ENCODE measurements around the gene C2orf76. TPM values are rescaled to one million over a fixed set of nuclear protein-coding genes. Genes with fewer than 3 reads are reported as not detected.

The C2orf76 gene
- total RNA-seq, 1 donor from 2014 or later = 12.2 TPM

- Mint-ChIP-seq H3K27ac (no peak overlapping the region), H3K27me3 (ENCODE audit: low read depth) (no peaks in the 10 kb centered on the region), H3K36me3 (peaks cover 57% of the 10 kb centered on the region), H3K9me3 (peaks cover 21% of the 10 kb centered on the region), H3K4me3 (no peak overlapping the region), H3K4me1 (peaks cover 7% of the 10 kb centered on the region)
- no peak for DNase-seq (ENCODE audit: low spot score in 2 of 2, unreplicated experiment in 2 of 2)
- no peak for TF ChIP-seq CTCF (IDR thresholded peaks at IDR 0.05; ENCODE audit: unreplicated experiment)
These were observed 6.3 kb upstream of the C2orf76 start for GRCh38 chr2:119372778-119373568.

- Mint-ChIP-seq H3K4me1 (peaks cover 12% of the 10 kb centered on the region), H3K4me3 (no peak overlapping the region), H3K27me3 (ENCODE audit: low read depth) (no peaks in the 10 kb centered on the region), H3K9me3 (peaks cover 21% of the 10 kb centered on the region), H3K36me3 (peaks cover 57% of the 10 kb centered on the region), H3K27ac (no peak overlapping the region)
- DNase-seq (ENCODE audit: low spot score in 2 of 2, unreplicated experiment in 2 of 2) = no peak
- no peak for TF ChIP-seq CTCF (IDR thresholded peaks at IDR 0.05; ENCODE audit: unreplicated experiment)
These were observed 4.5 kb upstream of the C2orf76 start for GRCh38 chr2:119371111-119371510.

GRCh38 chr2:119369845-119370244, 3.2 kb upstream of the C2orf76 start:
- H3K27ac Mint-ChIP-seq = no peak overlapping the region
- H3K36me3 Mint-ChIP-seq = peaks cover 50% of the 10 kb centered on the region
- peaks cover 13% of the 10 kb centered on the region for H3K9me3 Mint-ChIP-seq
- H3K4me1 Mint-ChIP-seq = peaks cover 24% of the 10 kb centered on the region
- no peak for DNase-seq (ENCODE audit: low spot score in 2 of 2, unreplicated experiment in 2 of 2)
- TF ChIP-seq CTCF (IDR thresholded peaks at IDR 0.05; ENCODE audit: unreplicated experiment) = no peak
- H3K27me3 Mint-ChIP-seq (ENCODE audit: low read depth) = no peaks in the 10 kb centered on the region
- H3K4me3 Mint-ChIP-seq = no peak overlapping the region

- Mint-ChIP-seq H3K4me3 (peak overlapping the region; percentile 91), H3K36me3 (peaks cover 27% of the 10 kb centered on the region), H3K4me1 (peaks cover 24% of the 10 kb centered on the region), H3K27ac (peak overlapping the region; percentile 96), H3K9me3 (no peaks in the 10 kb centered on the region), H3K27me3 (ENCODE audit: low read depth) (no peaks in the 10 kb centered on the region)
- peak in 1 of 2 experiments; percentile 46 for DNase-seq (ENCODE audit: low spot score in 2 of 2, unreplicated experiment in 2 of 2)
- TF ChIP-seq CTCF (IDR thresholded peaks at IDR 0.05; ENCODE audit: unreplicated experiment) = no peak
These were observed 952 bp upstream of the C2orf76 start for GRCh38 chr2:119367472-119368099.

GRCh38 chr2:119366161-119366648, 429 bp downstream of the C2orf76 start:
- no peak for DNase-seq (ENCODE audit: low spot score in 2 of 2, unreplicated experiment in 2 of 2)
- H3K27ac Mint-ChIP-seq = peak overlapping the region; percentile 96

More at GRCh38 chr2:119366161-119366648, 429 bp downstream of the C2orf76 start:
- no peaks in the 10 kb centered on the region for H3K27me3 Mint-ChIP-seq (ENCODE audit: low read depth)
- TF ChIP-seq CTCF (IDR thresholded peaks at IDR 0.05; ENCODE audit: unreplicated experiment) = no peak
- H3K4me3 Mint-ChIP-seq = peak overlapping the region; percentile 91
- H3K9me3 Mint-ChIP-seq = no peaks in the 10 kb centered on the region
- H3K4me1 Mint-ChIP-seq = peaks cover 24% of the 10 kb centered on the region
- H3K36me3 Mint-ChIP-seq = peaks cover 16% of the 10 kb centered on the region
